H1 (cell line): Measurements from ENCODE around the gene PITX3.

ENCODE experiments used
- ATF2 ChIP-seq: IDR thresholded peaks from 2 replicates; pipeline ENCODE4 v1.6.1; 2012; ENCODE audit warnings: low read length, inconsistent platforms
- CTCF ChIP-seq, 3 experiments: IDR thresholded peaks; 1 replicate in 2 of 3; 2 replicates in 1 of 3; pipeline versions ENCODE4 v1.5.1 to v1.6.1; 2011; ENCODE audit warnings: low read length in 3 of 3, mild to moderate bottlenecking in 3 of 3, inconsistent platforms in 2 of 3, low read depth in 1 of 3, moderate library complexity in 1 of 3; ENCODE audit not compliant: insufficient read depth in 1 of 3; ENCODE audit errors: control extremely low read depth in 1 of 3
- EP300 ChIP-seq, 2 experiments: IDR thresholded peaks; 1 replicate in 1 of 2; 2 replicates in 1 of 2; pipeline ENCODE4 v1.6.1; 2011 to 2012; ENCODE audit warnings: low read depth in 2 of 2, low read length in 2 of 2, mild to moderate bottlenecking in 2 of 2, borderline replicate concordance in 1 of 2, inconsistent platforms in 1 of 2, moderate library complexity in 1 of 2
- GABPA ChIP-seq: IDR thresholded peaks from 2 replicates; pipeline ENCODE4 v1.6.1; 2011; ENCODE audit warnings: mild to moderate bottlenecking, low read length, moderate library complexity, borderline replicate concordance; ENCODE audit not compliant: insufficient read depth
- POLR2A ChIP-seq, 2 experiments: IDR thresholded peaks; 1 replicate in 1 of 2; 2 replicates in 1 of 2; pipeline ENCODE4 v1.6.1; 2011; ENCODE audit warnings: low read depth in 2 of 2, low read length in 2 of 2, mild to moderate bottlenecking in 2 of 2; ENCODE audit errors: control extremely low read depth in 1 of 2
- SP1 ChIP-seq: IDR thresholded peaks from 2 replicates; pipeline ENCODE4 v1.6.1; 2011; ENCODE audit warnings: low read depth, low read length
- YY1 ChIP-seq: IDR thresholded peaks from 2 replicates; pipeline ENCODE4 v1.6.1; 2011; ENCODE audit warnings: low read depth, mild to moderate bottlenecking, low read length
- ZNF274 ChIP-seq: IDR thresholded peaks from 2 replicates; pipeline ENCODE4 v1.7.0; 2012; ENCODE audit warnings: low read length, borderline replicate concordance; ENCODE audit errors: extremely low read depth

DNA sequence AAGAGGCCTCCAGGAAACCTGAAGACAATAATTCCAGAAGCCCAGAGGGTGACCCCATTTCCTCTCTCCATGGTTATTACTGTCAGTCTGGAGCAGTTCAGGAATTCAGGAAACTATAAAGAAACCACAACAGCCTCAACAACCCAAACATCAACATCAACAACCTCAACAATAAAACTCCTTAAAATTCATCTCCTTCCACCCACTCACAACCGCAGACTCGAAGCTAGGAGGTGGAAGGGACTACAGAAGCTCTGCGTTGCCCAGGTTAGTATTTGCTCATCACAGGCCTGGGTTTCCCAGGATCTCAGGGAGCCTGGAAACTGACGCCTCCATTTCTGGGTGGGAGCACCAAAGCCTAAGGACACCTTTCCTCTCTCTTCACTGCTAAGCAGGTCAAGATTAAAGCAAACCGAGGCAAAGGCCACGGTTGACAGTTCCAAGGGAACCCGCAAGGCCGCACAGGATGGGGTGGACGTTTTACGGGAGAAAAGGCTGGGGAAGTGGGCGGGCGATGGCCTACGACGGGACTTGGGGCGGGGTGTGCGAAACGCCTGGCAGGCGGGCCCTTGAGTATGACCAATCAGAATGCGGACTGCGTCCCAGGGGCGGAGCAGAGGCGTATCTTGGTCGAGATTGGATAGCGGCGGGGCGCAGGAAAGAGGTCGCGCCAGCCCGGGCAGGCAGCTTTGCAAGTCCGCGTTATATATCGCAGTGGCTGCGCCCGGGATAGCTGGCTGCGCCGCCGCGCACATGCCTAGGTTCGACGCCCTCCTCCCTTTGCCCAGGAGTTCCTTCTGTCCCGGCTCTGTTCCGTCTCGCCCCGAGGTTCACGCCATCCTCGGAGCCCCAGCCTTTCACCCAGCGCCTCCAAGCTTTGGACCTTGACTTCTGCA is 15.4 kb downstream of the PITX3 start, which contains the start of gene ELOVL3:
- TF ChIP-seq ZNF274 (no peak), GABPA (no peak), EP300 (IDR thresholded peaks at IDR 0.05; ENCODE audit: borderline replicate concordance in 1 of 2, low read depth in 2 of 2, low read length in 2 of 2) (peak in 1 of 2 experiments; percentile 6; a peak in 1 of 3 replicates), SP1 (peak; percentile 84), ATF2 (no peak), YY1 (no peak), POLR2A (IDR thresholded peaks at IDR 0.05; ENCODE audit: control extremely low read depth in 1 of 2, low read depth in 2 of 2, low read length in 2 of 2) (no peak), CTCF (IDR thresholded peaks at IDR 0.05; ENCODE audit: control extremely low read depth in 1 of 3, insufficient read depth in 1 of 3, low read depth in 1 of 3, low read length in 3 of 3) (no peak)
